ENCODE results near the gene CAPN15.

The CAPN15 gene

GRCh38 chr16:586645-587590 is 59.4 kb downstream of the CAPN15 start:
- Mint-ChIP-seq H3K9me3 (no peaks in the 10 kb centered on the region), H3K27me3 (peaks cover 2% of the 10 kb centered on the region), H3K4me1 (peaks cover 14% of the 10 kb centered on the region), H3K27ac (no peak overlapping the region), H3K36me3 (no peaks in the 10 kb centered on the region), H3K4me3 (peak overlapping the region; percentile 43)
- DNase-seq (ENCODE audit: low spot score in 2 of 2), result no peak
- no peak for ATAC-seq (ENCODE audit: low read depth)

- Mint-ChIP-seq H3K27ac (peak overlapping the region; percentile 98), H3K4me1 (peaks cover 27% of the 10 kb centered on the region), H3K36me3 (peaks cover 1% of the 10 kb centered on the region), H3K4me3 (peak overlapping the region; percentile 99), H3K27me3 (peaks cover 2% of the 10 kb centered on the region), H3K9me3 (no peaks in the 10 kb centered on the region)
- no peak for DNase-seq (ENCODE audit: low spot score in 2 of 2)
- ATAC-seq (ENCODE audit: low read depth), result peak; percentile 42
These were observed 61.1 kb downstream of the CAPN15 start for GRCh38 chr16:588639-588888.

GRCh38 chr16:588889-589657 is 61.6 kb downstream of the CAPN15 start:
- peaks cover 2% of the 10 kb centered on the region for H3K36me3 Mint-ChIP-seq

DNA sequence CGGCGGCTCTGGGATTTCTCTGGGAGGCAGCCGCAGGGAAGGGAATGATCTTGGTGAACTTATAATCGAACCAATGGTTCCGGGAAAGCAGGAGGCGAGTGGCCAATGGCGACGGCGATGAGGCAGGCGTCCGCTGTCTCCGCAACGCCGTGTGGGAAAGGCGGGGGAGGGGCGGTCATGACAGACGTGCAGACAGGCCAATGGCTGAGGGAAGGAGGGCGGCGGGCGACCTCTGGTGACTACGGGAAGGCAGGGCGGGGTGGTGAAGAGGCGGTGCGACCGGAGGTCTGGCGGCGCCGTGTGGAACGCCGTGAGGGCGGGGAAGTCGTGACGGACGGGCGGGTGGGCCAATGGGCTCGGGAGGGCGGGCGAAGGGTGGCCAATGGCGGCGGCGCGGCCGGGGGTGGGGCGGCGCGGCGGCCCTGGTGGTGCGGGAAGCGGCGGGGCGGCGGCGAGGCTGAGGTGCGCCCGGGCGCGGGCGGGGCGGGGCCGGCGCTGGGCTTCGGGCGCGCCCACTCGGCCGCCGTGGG is 62.2 kb downstream of the CAPN15 start, which contains the start of gene RAB40C:
Gene RAB40C, plus strand, starts transcription at position 409 of the 530 bp plus-strand sequence. CDS start 226 bp downstream, outside the sequence.
- peak; percentile 77 for ATAC-seq (ENCODE audit: low read depth)
- Mint-ChIP-seq H3K4me1 (peaks cover 29% of the 10 kb centered on the region), H3K9me3 (no peaks in the 10 kb centered on the region), H3K36me3 (peaks cover 2% of the 10 kb centered on the region), H3K27me3 (peaks cover 2% of the 10 kb centered on the region), H3K27ac (peak within 1 kb of the TSS; percentile 98), H3K4me3 (peak within 1 kb of the TSS; percentile 99)
- peak; percentile 98 to 99 for DNase-seq (ENCODE audit: low spot score in 2 of 2)

More at GRCh38 chr16:588889-589657, 61.6 kb downstream of the CAPN15 start:
- peaks cover 2% of the 10 kb centered on the region for H3K27me3 Mint-ChIP-seq
- H3K4me3 Mint-ChIP-seq, result peak overlapping the region; percentile 99
- H3K27ac Mint-ChIP-seq, result peak overlapping the region; percentile 98
- H3K9me3 Mint-ChIP-seq, result no peaks in the 10 kb centered on the region
- peak; percentile 68 for ATAC-seq (ENCODE audit: low read depth)
- peaks cover 29% of the 10 kb centered on the region for H3K4me1 Mint-ChIP-seq
- DNase-seq (ENCODE audit: low spot score in 2 of 2), result peak; percentile 99 to 100

- Mint-ChIP-seq H3K4me1 (peaks cover 29% of the 10 kb centered on the region), H3K4me3 (peak overlapping the region; percentile 99), H3K27ac (peak overlapping the region; percentile 98), H3K27me3 (no peaks in the 10 kb centered on the region), H3K36me3 (peaks cover 2% of the 10 kb centered on the region), H3K9me3 (no peaks in the 10 kb centered on the region)
- ATAC-seq (ENCODE audit: low read depth) (no peak), DNase-seq (ENCODE audit: low spot score in 2 of 2) (no peak)
These were observed 62.8 kb downstream of the CAPN15 start for GRCh38 chr16:590188-590814.

DNA sequence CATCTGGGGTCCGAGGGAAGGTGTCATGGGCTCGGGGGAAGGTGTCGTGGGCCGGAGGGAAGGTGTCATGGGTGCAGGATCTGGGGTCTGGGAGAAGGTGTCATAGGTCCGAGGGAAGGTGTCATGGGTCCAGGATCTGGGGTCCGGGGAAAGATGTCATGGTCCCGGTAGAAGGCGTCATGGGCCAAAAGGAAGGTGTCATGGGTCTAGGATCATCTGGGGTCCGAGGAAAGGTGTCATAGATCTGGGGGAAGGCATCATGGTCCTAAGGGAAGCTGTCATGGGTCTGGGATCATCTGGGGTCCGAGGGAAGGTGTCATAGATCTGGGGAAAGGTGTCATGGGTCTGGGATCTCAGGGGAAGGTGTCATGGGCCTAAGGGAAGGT is 63.3 kb downstream of the CAPN15 start:
- no peaks in the 10 kb centered on the region for H3K9me3 Mint-ChIP-seq
- DNase-seq (ENCODE audit: low spot score in 2 of 2) (no peak), ATAC-seq (ENCODE audit: low read depth) (no peak)
- H3K4me3 Mint-ChIP-seq, result peak overlapping the region; percentile 99
- H3K27me3 Mint-ChIP-seq, result no peaks in the 10 kb centered on the region
- H3K4me1 Mint-ChIP-seq, result peaks cover 29% of the 10 kb centered on the region
- peak overlapping the region; percentile 67 for H3K27ac Mint-ChIP-seq
- peaks cover 2% of the 10 kb centered on the region for H3K36me3 Mint-ChIP-seq

- Mint-ChIP-seq H3K27ac (no peak overlapping the region), H3K4me1 (peaks cover 32% of the 10 kb centered on the region), H3K36me3 (peaks cover 4% of the 10 kb centered on the region), H3K4me3 (peak overlapping the region; percentile 99), H3K27me3 (no peaks in the 10 kb centered on the region), H3K9me3 (no peaks in the 10 kb centered on the region)
- DNase-seq (ENCODE audit: low spot score in 2 of 2) (no peak), ATAC-seq (ENCODE audit: low read depth) (no peak)
These were observed 63.7 kb downstream of the CAPN15 start for GRCh38 chr16:591231-591630.

DNA sequence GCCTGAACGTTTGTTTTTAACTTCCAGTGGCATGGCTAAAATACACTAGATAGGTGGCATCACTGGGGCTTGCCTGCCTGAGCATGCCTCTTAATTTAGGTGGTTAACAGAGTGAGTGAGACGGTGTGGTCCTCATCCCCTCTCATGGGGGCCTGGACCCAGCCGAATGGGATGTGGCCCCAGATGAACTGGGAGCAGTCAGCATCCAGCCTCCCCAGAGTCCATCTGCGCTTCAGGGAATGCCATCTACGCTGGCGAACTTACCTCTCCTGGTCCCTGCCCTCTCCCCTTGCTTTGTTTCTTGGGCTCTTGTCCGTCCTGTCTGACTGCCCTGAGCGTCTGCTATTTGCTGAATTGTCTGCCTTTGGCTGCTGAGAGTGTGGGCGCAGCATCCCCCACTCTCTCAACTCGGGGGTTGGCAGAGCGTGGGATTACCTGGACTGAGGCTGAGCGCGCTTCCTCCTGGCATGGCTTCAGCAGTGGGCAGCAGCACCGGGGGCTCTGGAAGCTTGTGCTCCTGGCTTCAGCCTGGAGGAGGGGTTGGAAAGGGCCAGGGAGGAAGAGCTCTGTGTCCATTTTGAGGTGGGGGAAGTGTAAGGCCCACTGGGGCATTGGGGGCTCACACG is 64.5 kb downstream of the CAPN15 start:
- no peaks in the 10 kb centered on the region for H3K27me3 Mint-ChIP-seq
- no peaks in the 10 kb centered on the region for H3K9me3 Mint-ChIP-seq
- ATAC-seq (ENCODE audit: low read depth), result no peak
- peaks cover 10% of the 10 kb centered on the region for H3K36me3 Mint-ChIP-seq
- H3K4me3 Mint-ChIP-seq, result peak overlapping the region; percentile 7
- H3K27ac Mint-ChIP-seq, result no peak overlapping the region
- peaks cover 36% of the 10 kb centered on the region for H3K4me1 Mint-ChIP-seq
- DNase-seq (ENCODE audit: low spot score in 2 of 2), result no peak

DNA sequence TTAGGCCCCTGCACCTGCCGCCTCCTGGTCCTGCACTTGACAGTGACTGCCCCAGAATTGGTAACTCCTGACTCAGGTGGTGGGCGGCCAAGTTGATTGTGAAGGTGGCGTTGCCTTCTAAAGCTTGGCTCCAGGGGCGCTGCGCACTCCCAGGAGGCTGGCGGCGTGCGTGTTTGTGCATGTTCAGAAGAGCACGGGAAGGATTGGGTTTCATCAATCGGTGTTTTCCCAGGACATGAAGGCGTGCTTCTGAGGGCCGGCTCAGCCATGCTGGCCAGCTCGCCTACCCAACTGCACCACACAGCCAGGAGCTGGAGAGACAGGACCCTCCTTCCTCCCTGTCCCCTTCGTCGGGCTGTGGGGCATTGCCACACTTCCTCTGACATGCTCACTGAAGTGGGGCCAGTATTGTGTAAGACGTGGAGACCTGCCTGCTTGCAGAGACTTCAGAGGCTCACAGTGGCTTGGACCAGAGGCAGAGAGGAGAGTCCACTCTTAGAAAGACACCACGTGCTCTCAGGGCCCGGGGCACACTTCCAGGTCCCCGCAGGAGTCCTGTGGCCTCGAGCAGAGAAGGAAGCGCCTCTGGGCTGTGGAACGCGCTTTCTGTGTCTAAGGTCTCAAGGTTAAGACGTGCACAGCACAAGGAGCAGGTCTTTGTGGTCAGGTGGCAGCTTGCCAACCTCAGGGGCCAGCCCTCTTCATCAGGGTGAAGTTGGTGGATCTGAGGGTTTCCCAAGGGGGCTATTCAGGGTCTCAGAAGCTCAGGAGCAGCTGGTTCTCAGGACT is 65.2 kb downstream of the CAPN15 start:
- no peak overlapping the region for H3K4me3 Mint-ChIP-seq

DNA sequence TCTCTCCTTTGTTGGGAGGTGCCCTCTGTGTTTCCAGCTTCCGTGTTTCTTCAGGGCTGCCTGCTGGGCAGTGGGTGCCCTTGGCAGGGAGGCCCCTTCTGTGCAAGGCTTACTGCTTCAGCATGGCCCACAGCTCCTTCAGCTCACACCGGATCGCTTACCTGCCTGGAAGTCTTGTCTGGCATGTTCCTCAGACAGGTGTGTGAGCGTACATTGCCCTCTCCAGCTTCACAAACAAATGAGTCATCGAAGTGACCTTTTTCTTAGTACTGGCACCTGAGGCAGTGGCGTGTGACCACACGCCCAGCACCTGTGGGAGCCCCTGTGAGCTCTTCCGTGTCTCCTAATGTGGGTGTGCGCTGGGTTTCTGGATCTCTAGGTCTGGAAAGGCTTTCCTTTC is 65.9 kb downstream of the CAPN15 start:
- H3K36me3 Mint-ChIP-seq, result peaks cover 11% of the 10 kb centered on the region
- H3K9me3 Mint-ChIP-seq, result no peaks in the 10 kb centered on the region
- no peak overlapping the region for H3K27ac Mint-ChIP-seq
- H3K27me3 Mint-ChIP-seq, result no peaks in the 10 kb centered on the region
- no peak for DNase-seq (ENCODE audit: low spot score in 2 of 2)
- H3K4me1 Mint-ChIP-seq, result peaks cover 34% of the 10 kb centered on the region
- peak overlapping the region; percentile 48 for H3K4me3 Mint-ChIP-seq
- no peak for ATAC-seq (ENCODE audit: low read depth)

More for the DNA sequence above, 65.2 kb downstream of the CAPN15 start:
- ATAC-seq (ENCODE audit: low read depth), result no peak
- Mint-ChIP-seq H3K9me3 (no peaks in the 10 kb centered on the region), H3K36me3 (peaks cover 11% of the 10 kb centered on the region), H3K27ac (no peak overlapping the region), H3K4me1 (peaks cover 34% of the 10 kb centered on the region), H3K27me3 (no peaks in the 10 kb centered on the region)
- DNase-seq (ENCODE audit: low spot score in 2 of 2), result no peak

GRCh38 chr16:593807-594206 is 66.3 kb downstream of the CAPN15 start:
- peaks cover 34% of the 10 kb centered on the region for H3K4me1 Mint-ChIP-seq
- no peak for ATAC-seq (ENCODE audit: low read depth)
- H3K27ac Mint-ChIP-seq, result no peak overlapping the region
- peaks cover 13% of the 10 kb centered on the region for H3K36me3 Mint-ChIP-seq
- DNase-seq (ENCODE audit: low spot score in 2 of 2), result no peak
- peak overlapping the region; percentile 48 for H3K4me3 Mint-ChIP-seq
- H3K9me3 Mint-ChIP-seq, result no peaks in the 10 kb centered on the region
- H3K27me3 Mint-ChIP-seq, result no peaks in the 10 kb centered on the region

GRCh38 chr16:595094-595528 is 67.6 kb downstream of the CAPN15 start:
- peaks cover 13% of the 10 kb centered on the region for H3K36me3 Mint-ChIP-seq
- no peak overlapping the region for H3K4me3 Mint-ChIP-seq
- H3K4me1 Mint-ChIP-seq, result peaks cover 32% of the 10 kb centered on the region
- DNase-seq (ENCODE audit: low spot score in 2 of 2), result no peak
- no peaks in the 10 kb centered on the region for H3K9me3 Mint-ChIP-seq
- no peak overlapping the region for H3K27ac Mint-ChIP-seq
- no peak for ATAC-seq (ENCODE audit: low read depth)
- no peaks in the 10 kb centered on the region for H3K27me3 Mint-ChIP-seq
